SK-N-SH treated with all-trans-retinoic acid at 6 μM for 48 hours (cell line): ENCODE data around the gene CRYBG1.

Experiments used
- ATAC-seq: fragments of 200-7000 bp; cut with Tn5 transposase; 3 replicates; pipeline ENCODE4 v1.9.1; 2020; ENCODE audit warnings: mild to moderate bottlenecking, moderate library complexity
- ARNTL ChIP-seq: fragments of 450-650 bp; formaldehyde crosslinking; IDR thresholded peaks from 2 replicates; pipeline ENCODE4 v1.5.0; 2020; ENCODE audit warnings: low read depth, mild to moderate bottlenecking, moderate library complexity, borderline replicate concordance
- BACH2 ChIP-seq: fragments of 250-450 bp; sonication (Bioruptor Pico); IDR thresholded peaks from 2 replicates; pipeline ENCODE4 v1.9.0; 2021; ENCODE audit warnings: mild to moderate bottlenecking, borderline replicate concordance
- CREB5 ChIP-seq: fragments of 250-450 bp; sonication (Bioruptor Pico); IDR thresholded peaks from 2 replicates; pipeline ENCODE4 v1.5.1; 2020; ENCODE audit warnings: low read depth, mild to moderate bottlenecking, moderate library complexity
- CSDC2 ChIP-seq: fragments of 250-450 bp; sonication (Bioruptor Pico); IDR thresholded peaks from 2 replicates; pipeline ENCODE4 v1.5.0; 2020; ENCODE audit warnings: mild to moderate bottlenecking, moderate library complexity
- CSRNP3 ChIP-seq: fragments of 250-450 bp; sonication (Bioruptor Pico); IDR thresholded peaks from 2 replicates; pipeline ENCODE4 v1.5.1; 2021; ENCODE audit warnings: mild to moderate bottlenecking, moderate library complexity
- ESRRG ChIP-seq: fragments of 250-450 bp; sonication (Bioruptor Pico); IDR thresholded peaks from 2 replicates; pipeline ENCODE4 v1.6.1; 2021; ENCODE audit warnings: mild to moderate bottlenecking
- GLIS3 ChIP-seq: fragments of 250-450 bp; sonication (Bioruptor Pico); IDR thresholded peaks from 2 replicates; pipeline ENCODE4 v1.5.0; 2020; ENCODE audit warnings: mild to moderate bottlenecking, moderate library complexity
- ISL1 ChIP-seq: fragments of 250-450 bp; sonication (Bioruptor Pico); IDR thresholded peaks from 2 replicates; pipeline ENCODE4 v2.1.2; 2022; ENCODE audit warnings: mild to moderate bottlenecking, moderate library complexity
- OSR1 ChIP-seq: fragments of 250-450 bp; sonication (Bioruptor Pico); IDR thresholded peaks from 2 replicates; pipeline ENCODE4 v1.8.0; 2022; ENCODE audit warnings: moderate library complexity, mild to moderate bottlenecking, inconsistent platforms
- PATZ1 ChIP-seq: fragments of 250-450 bp; sonication (Bioruptor Pico); IDR thresholded peaks from 2 replicates; pipeline ENCODE4 v1.8.0; 2020; ENCODE audit warnings: mild to moderate bottlenecking, moderate library complexity, borderline replicate concordance
- POU6F1 ChIP-seq: fragments of 250-450 bp; sonication (Bioruptor Pico); IDR thresholded peaks from 2 replicates; pipeline ENCODE4 v1.8.0; 2021; ENCODE audit warnings: low read depth, mild to moderate bottlenecking, moderate library complexity, borderline replicate concordance
- PPARA ChIP-seq: fragments of 250-450 bp; sonication (Bioruptor Pico); IDR thresholded peaks from 2 replicates; pipeline ENCODE4 v1.5.0; 2020; ENCODE audit warnings: mild to moderate bottlenecking, borderline replicate concordance
- SNAI2 ChIP-seq: fragments of 250-450 bp; sonication (Bioruptor Pico); IDR thresholded peaks from 2 replicates; pipeline ENCODE4 v1.5.0; 2020; ENCODE audit warnings: mild to moderate bottlenecking, moderate library complexity
- TOX ChIP-seq: fragments of 250-450 bp; sonication (Bioruptor Pico); IDR thresholded peaks from 2 replicates; pipeline ENCODE4 v1.8.0; 2021; ENCODE audit warnings: mild to moderate bottlenecking, moderate library complexity, borderline replicate concordance
- TSHZ2 ChIP-seq: fragments of 250-450 bp; sonication (Bioruptor Pico); IDR thresholded peaks from 2 replicates; pipeline ENCODE4 v1.5.0; 2020; ENCODE audit warnings: mild to moderate bottlenecking, moderate library complexity
- ZC3H10 ChIP-seq: fragments of 250-450 bp; sonication (Bioruptor Pico); IDR thresholded peaks from 2 replicates; pipeline ENCODE4 v1.5.1; 2021; ENCODE audit warnings: mild to moderate bottlenecking, moderate library complexity
- ZFP3 ChIP-seq: fragments of 250-450 bp; sonication (Bioruptor Pico); IDR thresholded peaks from 2 replicates; pipeline ENCODE4 v1.5.0; 2020; ENCODE audit warnings: mild to moderate bottlenecking, moderate library complexity
- ZFP30 ChIP-seq: fragments of 450-650 bp; formaldehyde crosslinking; IDR thresholded peaks from 2 replicates; pipeline ENCODE4 v1.5.0; 2022; ENCODE audit warnings: mild to moderate bottlenecking, moderate library complexity
- ZNF565 ChIP-seq: fragments of 450-650 bp; formaldehyde crosslinking; conservative IDR thresholded peaks from 2 replicates; pipeline ENCODE4 v1.5.0; 2020; ENCODE audit warnings: low read depth, mild to moderate bottlenecking, moderate library complexity
- ZNF70 ChIP-seq: fragments of 450-650 bp; formaldehyde crosslinking; IDR thresholded peaks from 2 replicates; pipeline ENCODE4 v1.5.0; 2020; ENCODE audit warnings: mild to moderate bottlenecking, moderate library complexity
- ZNF8 ChIP-seq: fragments of 450-650 bp; formaldehyde crosslinking; IDR thresholded peaks from 2 replicates; pipeline ENCODE4 v1.5.0; 2020; ENCODE audit warnings: mild to moderate bottlenecking, moderate library complexity

CRYBG1 gene

GRCh38 chr6:106527117-106527516, 166.6 kb downstream of the CRYBG1 start:
- no peak for TF ChIP-seq TOX (CRISPR knock-in tag)
- TF ChIP-seq ARNTL (CRISPR knock-in tag), result no peak
- no peak for ATAC-seq

GRCh38 chr6:106527979-106528378, 167.5 kb downstream of the CRYBG1 start:
- ATAC-seq, result peak; percentile 59
- peak; percentile 52; the same call in 1 of the 2 replicates for TF ChIP-seq POU6F1 (CRISPR knock-in tag)
- TF ChIP-seq ARNTL (CRISPR knock-in tag), result no peak
- peak; percentile 74; the same call in 1 of the 2 replicates for TF ChIP-seq ZC3H10 (CRISPR knock-in tag)
- TF ChIP-seq ISL1 (CRISPR knock-in tag), result peak; percentile 72
- TF ChIP-seq, all 23 proteins: peak for 3

- ATAC-seq, result no peak
- TF ChIP-seq ZFP30, result no peak
- no peak for TF ChIP-seq TOX (CRISPR knock-in tag)
- no peak for TF ChIP-seq ARNTL (CRISPR knock-in tag)
- TF ChIP-seq ZC3H10 (CRISPR knock-in tag), result no peak
- no peak for TF ChIP-seq ZNF70 (CRISPR knock-in tag)
- no peak for TF ChIP-seq ZFP3 (CRISPR knock-in tag)
- no peak for TF ChIP-seq ZNF565
- TF ChIP-seq SNAI2 (CRISPR knock-in tag), result no peak
- no peak for TF ChIP-seq ISL1 (CRISPR knock-in tag)
- no peak for TF ChIP-seq OSR1 (CRISPR knock-in tag)
- TF ChIP-seq CREB5 (CRISPR knock-in tag), result no peak
Observed at GRCh38 chr6:106528521-106528920, 168.0 kb downstream of the CRYBG1 start.

GRCh38 chr6:106529438-106529837, 168.9 kb downstream of the CRYBG1 start:
- no peak for TF ChIP-seq BACH2 (CRISPR knock-in tag)
- no peak for TF ChIP-seq PPARA
- TF ChIP-seq TOX (CRISPR knock-in tag), result no peak
- no peak for TF ChIP-seq ZNF70 (CRISPR knock-in tag)
- no peak for TF ChIP-seq POU6F1 (CRISPR knock-in tag)
- TF ChIP-seq PATZ1 (CRISPR knock-in tag), result no peak
- TF ChIP-seq ZNF8 (CRISPR knock-in tag), result no peak
- no peak for ATAC-seq

- no peak for TF ChIP-seq GLIS3 (CRISPR knock-in tag)
- ATAC-seq, result no peak
Observed at GRCh38 chr6:106530026-106530425, 169.5 kb downstream of the CRYBG1 start.

- peak; percentile 58 for ATAC-seq
- TF ChIP-seq BACH2 (CRISPR knock-in tag), result no peak
- no peak for TF ChIP-seq CSDC2 (CRISPR knock-in tag)
- no peak for TF ChIP-seq ZFP30
- no peak for TF ChIP-seq ZC3H10 (CRISPR knock-in tag)
- no peak for TF ChIP-seq ZNF70 (CRISPR knock-in tag)
- no peak for TF ChIP-seq ARNTL (CRISPR knock-in tag)
- TF ChIP-seq PPARA, result no peak
- TF ChIP-seq ZNF565, result no peak
- no peak for TF ChIP-seq CSRNP3 (CRISPR knock-in tag)
- TF ChIP-seq TSHZ2 (CRISPR knock-in tag), result no peak
- TF ChIP-seq ZNF8 (CRISPR knock-in tag), result no peak
- no peak for TF ChIP-seq ESRRG (CRISPR knock-in tag)
- TF ChIP-seq GLIS3 (CRISPR knock-in tag), result no peak
- no peak for TF ChIP-seq ISL1 (CRISPR knock-in tag)
- no peak for TF ChIP-seq SNAI2 (CRISPR knock-in tag)
Observed at GRCh38 chr6:106530502-106530901, 170.0 kb downstream of the CRYBG1 start.
